ENCODE data around the gene DOCK4. TPM values are rescaled to one million over a fixed set of nuclear protein-coding genes. Genes with fewer than 3 reads are reported as not detected.

DOCK4 gene
- total RNA-seq, 1 experiment from 2014 or later, result 20.4 TPM

DNA sequence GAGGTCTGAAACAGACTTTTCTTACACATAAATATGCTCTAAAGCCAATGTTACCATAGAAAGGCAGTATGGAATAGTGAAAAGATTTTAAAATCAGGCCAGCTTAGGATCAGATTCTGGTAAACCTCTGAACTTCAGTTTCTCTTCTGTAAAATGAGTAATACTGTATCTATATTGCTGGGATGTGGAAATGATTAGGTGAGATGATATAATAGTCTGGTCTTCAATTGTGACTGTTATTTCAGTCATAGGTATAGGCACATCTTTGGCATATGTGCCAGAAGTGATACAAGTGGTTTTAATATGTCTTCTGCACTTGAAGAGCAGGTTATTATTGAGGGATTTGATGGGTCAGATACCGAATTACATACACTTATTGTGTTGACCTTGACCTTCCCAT, 7.5 kb upstream of the DOCK4 start (continued):
- TF ChIP-seq USF1 (CRISPR knock-in tag; IDR thresholded peaks at IDR 0.05) (no peak), TCF7 (CRISPR knock-in tag; IDR thresholded peaks at IDR 0.05; ENCODE audit: low read depth) (no peak), JAZF1 (CRISPR knock-in tag; IDR thresholded peaks at IDR 0.05) (no peak), CREM (CRISPR knock-in tag; IDR thresholded peaks at IDR 0.05) (no peak)
- TF ChIP-seq, protein P1, sequence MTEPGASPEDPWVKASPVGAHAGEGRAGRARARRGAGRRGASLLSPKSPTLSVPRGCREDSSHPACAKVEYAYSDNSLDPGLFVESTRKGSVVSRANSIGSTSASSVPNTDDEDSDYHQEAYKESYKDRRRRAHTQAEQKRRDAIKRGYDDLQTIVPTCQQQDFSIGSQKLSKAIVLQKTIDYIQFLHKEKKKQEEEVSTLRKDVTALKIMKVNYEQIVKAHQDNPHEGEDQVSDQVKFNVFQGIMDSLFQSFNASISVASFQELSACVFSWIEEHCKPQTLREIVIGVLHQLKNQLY (CRISPR knock-in tag; IDR thresholded peaks at IDR 0.05), result no peak
- TF ChIP-seq, protein P2, sequence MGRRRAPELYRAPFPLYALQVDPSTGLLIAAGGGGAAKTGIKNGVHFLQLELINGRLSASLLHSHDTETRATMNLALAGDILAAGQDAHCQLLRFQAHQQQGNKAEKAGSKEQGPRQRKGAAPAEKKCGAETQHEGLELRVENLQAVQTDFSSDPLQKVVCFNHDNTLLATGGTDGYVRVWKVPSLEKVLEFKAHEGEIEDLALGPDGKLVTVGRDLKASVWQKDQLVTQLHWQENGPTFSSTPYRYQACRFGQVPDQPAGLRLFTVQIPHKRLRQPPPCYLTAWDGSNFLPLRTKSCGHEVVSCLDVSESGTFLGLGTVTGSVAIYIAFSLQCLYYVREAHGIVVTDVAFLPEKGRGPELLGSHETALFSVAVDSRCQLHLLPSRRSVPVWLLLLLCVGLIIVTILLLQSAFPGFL (CRISPR knock-in tag; IDR thresholded peaks at IDR 0.05; ENCODE audit: borderline replicate concordance), result no peak
- TF ChIP-seq, protein P3, sequence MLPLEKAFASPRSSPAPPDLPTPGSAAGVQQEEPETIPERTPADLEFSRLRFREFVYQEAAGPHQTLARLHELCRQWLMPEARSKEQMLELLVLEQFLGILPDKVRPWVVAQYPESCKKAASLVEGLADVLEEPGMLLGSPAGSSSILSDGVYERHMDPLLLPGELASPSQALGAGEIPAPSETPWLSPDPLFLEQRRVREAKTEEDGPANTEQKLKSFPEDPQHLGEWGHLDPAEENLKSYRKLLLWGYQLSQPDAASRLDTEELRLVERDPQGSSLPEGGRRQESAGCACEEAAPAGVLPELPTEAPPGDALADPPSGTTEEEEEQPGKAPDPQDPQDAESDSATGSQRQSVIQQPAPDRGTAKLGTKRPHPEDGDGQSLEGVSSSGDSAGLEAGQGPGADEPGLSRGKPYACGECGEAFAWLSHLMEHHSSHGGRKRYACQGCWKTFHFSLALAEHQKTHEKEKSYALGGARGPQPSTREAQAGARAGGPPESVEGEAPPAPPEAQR (CRISPR knock-in tag; IDR thresholded peaks at IDR 0.05), result no peak

- H3K4me1 Mint-ChIP-seq, result peaks cover 61% of the 10 kb centered on the region
- ATAC-seq, result no peak
- H3K9me3 Mint-ChIP-seq, result no peaks in the 10 kb centered on the region
- ChIA-PET CTCF (no interaction called here), POLR2A (no interaction called here)
- no peak for TF ChIP-seq OVOL2 (CRISPR knock-in tag; IDR thresholded peaks at IDR 0.05; ENCODE audit: borderline replicate concordance)
- TF ChIP-seq EMX1 (CRISPR knock-in tag; IDR thresholded peaks at IDR 0.05), result no peak
- TF ChIP-seq, protein P4, sequence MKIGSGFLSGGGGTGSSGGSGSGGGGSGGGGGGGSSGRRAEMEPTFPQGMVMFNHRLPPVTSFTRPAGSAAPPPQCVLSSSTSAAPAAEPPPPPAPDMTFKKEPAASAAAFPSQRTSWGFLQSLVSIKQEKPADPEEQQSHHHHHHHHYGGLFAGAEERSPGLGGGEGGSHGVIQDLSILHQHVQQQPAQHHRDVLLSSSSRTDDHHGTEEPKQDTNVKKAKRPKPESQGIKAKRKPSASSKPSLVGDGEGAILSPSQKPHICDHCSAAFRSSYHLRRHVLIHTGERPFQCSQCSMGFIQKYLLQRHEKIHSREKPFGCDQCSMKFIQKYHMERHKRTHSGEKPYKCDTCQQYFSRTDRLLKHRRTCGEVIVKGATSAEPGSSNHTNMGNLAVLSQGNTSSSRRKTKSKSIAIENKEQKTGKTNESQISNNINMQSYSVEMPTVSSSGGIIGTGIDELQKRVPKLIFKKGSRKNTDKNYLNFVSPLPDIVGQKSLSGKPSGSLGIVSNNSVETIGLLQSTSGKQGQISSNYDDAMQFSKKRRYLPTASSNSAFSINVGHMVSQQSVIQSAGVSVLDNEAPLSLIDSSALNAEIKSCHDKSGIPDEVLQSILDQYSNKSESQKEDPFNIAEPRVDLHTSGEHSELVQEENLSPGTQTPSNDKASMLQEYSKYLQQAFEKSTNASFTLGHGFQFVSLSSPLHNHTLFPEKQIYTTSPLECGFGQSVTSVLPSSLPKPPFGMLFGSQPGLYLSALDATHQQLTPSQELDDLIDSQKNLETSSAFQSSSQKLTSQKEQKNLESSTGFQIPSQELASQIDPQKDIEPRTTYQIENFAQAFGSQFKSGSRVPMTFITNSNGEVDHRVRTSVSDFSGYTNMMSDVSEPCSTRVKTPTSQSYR (CRISPR knock-in tag; IDR thresholded peaks at IDR 0.05), result no peak
- H3K27me3 Mint-ChIP-seq (ENCODE audit: low read depth), result no peaks in the 10 kb centered on the region
- DNase-seq (ENCODE audit: low spot score), result no peak
- H3K4me3 Mint-ChIP-seq, result no peak overlapping the region
- H3K36me3 Mint-ChIP-seq, result no peaks in the 10 kb centered on the region
- no peak overlapping the region for H3K27ac Mint-ChIP-seq
Observed at GRCh38 chr7:112212571-112212970, 6.4 kb upstream of the DOCK4 start.

- no peak for ATAC-seq
- Mint-ChIP-seq H3K27ac (no peak overlapping the region), H3K4me3 (no peak overlapping the region), H3K4me1 (peaks cover 54% of the 10 kb centered on the region), H3K27me3 (ENCODE audit: low read depth) (no peaks in the 10 kb centered on the region), H3K9me3 (no peaks in the 10 kb centered on the region), H3K36me3 (no peaks in the 10 kb centered on the region)
- no peak for DNase-seq (ENCODE audit: low spot score)
- CTCF ChIA-PET, result no interaction called here
- POLR2A ChIA-PET, result no interaction called here
- TF ChIP-seq GABPB1 (CRISPR knock-in tag; IDR thresholded peaks at IDR 0.05), result peak; percentile 56; the same call in 1 of the 2 replicates
- TF ChIP-seq, protein P5, sequence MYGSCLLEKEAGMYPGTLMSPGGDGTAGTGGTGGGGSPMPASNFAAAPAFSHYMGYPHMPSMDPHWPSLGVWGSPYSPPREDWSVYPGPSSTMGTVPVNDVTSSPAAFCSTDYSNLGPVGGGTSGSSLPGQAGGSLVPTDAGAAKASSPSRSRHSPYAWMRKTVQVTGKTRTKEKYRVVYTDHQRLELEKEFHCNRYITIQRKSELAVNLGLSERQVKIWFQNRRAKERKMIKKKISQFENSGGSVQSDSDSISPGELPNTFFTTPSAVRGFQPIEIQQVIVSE (CRISPR knock-in tag; IDR thresholded peaks at IDR 0.05; ENCODE audit: borderline replicate concordance), result no peak
Observed at GRCh38 chr7:112211348-112211907, 5.2 kb upstream of the DOCK4 start.

- DNase-seq (ENCODE audit: low spot score) (no peak), ATAC-seq (no peak)
- peak overlapping the region; percentile 89 for H3K4me3 Mint-ChIP-seq
- H3K27me3 Mint-ChIP-seq (ENCODE audit: low read depth), result no peaks in the 10 kb centered on the region
- CTCF ChIA-PET, result no interaction called here
- H3K27ac Mint-ChIP-seq, result no peak overlapping the region
- no peaks in the 10 kb centered on the region for H3K36me3 Mint-ChIP-seq
- POLR2A ChIA-PET, result interaction anchor here (3.6 kb wide), 1 partner anchor 243 kb away, joined by 18 read pairs; the partner anchor contains the start of gene IFRD1
- peaks cover 48% of the 10 kb centered on the region for H3K4me1 Mint-ChIP-seq
- H3K9me3 Mint-ChIP-seq, result no peaks in the 10 kb centered on the region
- no peak for TF ChIP-seq NFYB (CRISPR knock-in tag; conservative IDR thresholded peaks at IDR 0.05; ENCODE audit: low read depth)
- no peak for TF ChIP-seq NFATC4 (CRISPR knock-in tag; IDR thresholded peaks at IDR 0.05)
- TF ChIP-seq SOX15 (CRISPR knock-in tag; IDR thresholded peaks at IDR 0.05), result no peak
- TF ChIP-seq, protein P3 (CRISPR knock-in tag; IDR thresholded peaks at IDR 0.05), result no peak
- TF ChIP-seq NR2C2 (CRISPR knock-in tag; IDR thresholded peaks at IDR 0.05), result no peak
- no peak for TF ChIP-seq PRDM15 (CRISPR knock-in tag; IDR thresholded peaks at IDR 0.05)
Observed at GRCh38 chr7:112207765-112208164, 1.6 kb upstream of the DOCK4 start.
